Liver (tissue), 9 donors: ENCODE measurements around the gene TNFAIP8. TPM values are rescaled to one million over a fixed set of nuclear protein-coding genes. Genes with fewer than 3 reads are reported as not detected.

Source experiments
- DNase-seq: peaks from one replicate; pipeline ENCODE4 v3.0.0-alpha.2; 2017; ENCODE audit warnings: low spot score
- H3K27ac ChIP-seq, 2 donors: one replicate each; pipeline ENCODE4 v1.7.0; 2013; ENCODE audit warnings: inconsistent platforms in 2 of 2, low read length in 2 of 2, control low read depth in 1 of 2, low read depth in 1 of 2, mild to moderate bottlenecking in 1 of 2
- H3K27me3 ChIP-seq, 4 donors: one replicate each; pipeline versions ENCODE4 v1.6.1 to v1.7.0; 2013; ENCODE audit warnings: low read length in 3 of 4, inconsistent platforms in 1 of 4, mild to moderate bottlenecking in 1 of 4, moderate library complexity in 1 of 4; ENCODE audit not compliant: control insufficient read depth in 4 of 4, insufficient read depth in 4 of 4
- H3K36me3 ChIP-seq, 4 donors: one replicate each; pipeline versions ENCODE4 v1.6.1 to v1.7.0; 2013; ENCODE audit warnings: low read length in 3 of 4, mild to moderate bottlenecking in 3 of 4, low read depth in 1 of 4, moderate library complexity in 1 of 4; ENCODE audit not compliant: control insufficient read depth in 4 of 4, insufficient read depth in 3 of 4
- H3K4me1 ChIP-seq, 4 donors: one replicate each; pipeline versions ENCODE4 v1.6.1 to v1.7.0; 2013; ENCODE audit warnings: low read length in 3 of 4, mild to moderate bottlenecking in 3 of 4, moderate library complexity in 1 of 4; ENCODE audit not compliant: control insufficient read depth in 4 of 4, insufficient read depth in 4 of 4
- H3K4me3 ChIP-seq, 3 donors: one replicate each; pipeline versions ENCODE4 v1.6.1 to v1.7.0; 2013; ENCODE audit warnings: low read length in 3 of 3, control low read depth in 1 of 3, low read depth in 1 of 3, mild to moderate bottlenecking in 1 of 3
- H3K9ac ChIP-seq, 2 donors: one replicate each; pipeline ENCODE4 v1.7.0; 2013; ENCODE audit warnings: low read length in 2 of 2, mild to moderate bottlenecking in 2 of 2, moderate library complexity in 2 of 2, control low read depth in 1 of 2, low read depth in 1 of 2
- H3K9me3 ChIP-seq, 4 donors: one replicate each; pipeline versions ENCODE4 v1.6.1 to v1.7.0; 2013; ENCODE audit warnings: low read length in 3 of 4; ENCODE audit not compliant: control insufficient read depth in 4 of 4
- EGR1 ChIP-seq, 2 donors: IDR thresholded peaks; 2 replicates each; pipeline ENCODE4 v1.6.1; 2016 to 2018; ENCODE audit warnings: antibody characterized with exemption in 2 of 2, low read depth in 2 of 2
- FOXA2 ChIP-seq: IDR thresholded peaks from 2 replicates; pipeline ENCODE4 v1.6.1; 2016; ENCODE audit warnings: antibody characterized with exemption
- HNF4A ChIP-seq, 2 donors: conservative IDR thresholded peaks; 2 replicates each; pipeline ENCODE4 v1.6.1; 2016; ENCODE audit warnings: antibody characterized with exemption in 2 of 2, mild to moderate bottlenecking in 2 of 2
- HNF4G ChIP-seq: IDR thresholded peaks from 2 replicates; pipeline ENCODE4 v1.6.1; 2016; ENCODE audit warnings: antibody characterized with exemption
- JUND ChIP-seq, 2 donors: IDR thresholded peaks; 2 replicates each; pipeline ENCODE4 v1.6.1; 2016; ENCODE audit warnings: antibody characterized with exemption in 2 of 2
- NR2F2 ChIP-seq: IDR thresholded peaks from 2 replicates; pipeline ENCODE4 v1.6.1; 2016; ENCODE audit warnings: antibody characterized with exemption
- RAD21 ChIP-seq, 2 donors: IDR thresholded peaks; 2 replicates each; pipeline ENCODE4 v1.6.1; 2016; ENCODE audit warnings: antibody characterized with exemption in 2 of 2, mild to moderate bottlenecking in 2 of 2
- REST ChIP-seq: IDR thresholded peaks from 2 replicates; pipeline ENCODE4 v1.6.1; 2016; ENCODE audit warnings: antibody characterized with exemption, mild to moderate bottlenecking
- RXRA ChIP-seq, 2 donors: IDR thresholded peaks; 2 replicates each; pipeline ENCODE4 v1.6.1; 2017 to 2018; ENCODE audit warnings: antibody characterized with exemption in 2 of 2, mild to moderate bottlenecking in 1 of 2
- YY1 ChIP-seq: IDR thresholded peaks from 2 replicates; pipeline ENCODE4 v1.6.1; 2016; ENCODE audit warnings: antibody characterized with exemption, mild to moderate bottlenecking
- WGBS: extraction: QIAGEN DNeasy Blood & Tissue Kit; methylation state at CpG from one replicate; pipeline ENCODE4 v1.1.7; 2013; 5-methylcytosine and 5-hydroxymethylcytosine counted together
- polyA plus RNA-seq, 2 donors: library from polyadenylated mRNA; stranded (reverse) in 1 of 2; unstranded in 1 of 2; fragments of 200-250 nt in 1 of 2; fragments of >200 nt in 1 of 2; fragmentation: Nextera tagmentation in 1 of 2; extraction: Ambion mirVana in 1 of 2; gene quantifications; one replicate each; pipeline versions ENCODE4 v1.2.1 to v1.2.3, GENCODE V29; 2013 to 2015
- total RNA-seq, 2 donors: library from RNA; depleted of rRNA; stranded (reverse); fragments of >200 nt; gene quantifications; one replicate each; pipeline ENCODE4 v1.2.3, GENCODE V29; 2014
- TF ChIP-seq, protein P1 (sequence below): IDR thresholded peaks from 2 replicates; pipeline ENCODE4 v1.6.1; 2016; ENCODE audit warnings: antibody characterized with exemption
- TF ChIP-seq, protein P2 (sequence below): fragments of 150-350 bp; IDR thresholded peaks from 2 replicates; pipeline ENCODE4 v1.5.1; 2017; ENCODE audit warnings: improper control_type of control experiment, low read depth, low read length; ENCODE audit not compliant: missing input control
- TF ChIP-seq, protein P3 (sequence below): IDR thresholded peaks from 2 replicates; pipeline ENCODE4 v1.6.1; 2016; ENCODE audit warnings: antibody characterized with exemption
- donor health status: healthy.
- donor health status: healthy.
- donor health status: healthy.
- donor health status: healthy.
- donor health status: healthy.

TNFAIP8 gene
- total and polyA plus RNA-seq, 4 donors: 2.6 to 28.6 (median 4.4) TPM

DNA sequence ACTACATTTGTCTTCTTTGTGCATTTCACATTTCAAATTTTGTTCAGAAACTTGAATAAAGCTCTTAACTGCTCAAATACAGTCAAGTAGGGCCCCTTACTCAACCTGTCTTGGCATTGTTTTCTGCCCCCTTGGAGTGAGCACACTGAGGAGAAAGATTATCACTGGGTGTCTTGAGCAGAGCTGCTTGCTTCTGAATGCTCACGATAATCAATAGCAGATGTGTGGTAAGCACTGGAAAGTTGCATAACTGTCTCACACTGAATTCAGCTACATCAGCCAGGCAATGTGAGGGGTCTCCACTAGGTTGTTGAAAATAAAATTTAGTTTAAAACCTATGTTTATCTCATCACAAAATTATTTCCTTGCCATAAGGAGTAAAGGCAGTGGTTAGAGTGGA is 7.8 kb upstream of the TNFAIP8 start:
- no peak overlapping the region for H3K9ac ChIP-seq
- no peak for DNase-seq
- no peaks in the 10 kb centered on the region for H3K36me3 ChIP-seq
- H3K4me1 ChIP-seq: no peaks in the 10 kb centered on the region
- H3K4me3 ChIP-seq: no peak overlapping the region
- H3K27ac ChIP-seq: no peak overlapping the region
- no peaks in the 10 kb centered on the region for H3K9me3 ChIP-seq
- TF ChIP-seq JUND (IDR thresholded peaks at IDR 0.05) (no peak), HNF4G (no peak), RAD21 (IDR thresholded peaks at IDR 0.05) (no peak), HNF4A (conservative IDR thresholded peaks at IDR 0.05) (no peak), RXRA (IDR thresholded peaks at IDR 0.05) (no peak), YY1 (no peak), REST (no peak), NR2F2 (no peak)
- TF ChIP-seq, protein P1, sequence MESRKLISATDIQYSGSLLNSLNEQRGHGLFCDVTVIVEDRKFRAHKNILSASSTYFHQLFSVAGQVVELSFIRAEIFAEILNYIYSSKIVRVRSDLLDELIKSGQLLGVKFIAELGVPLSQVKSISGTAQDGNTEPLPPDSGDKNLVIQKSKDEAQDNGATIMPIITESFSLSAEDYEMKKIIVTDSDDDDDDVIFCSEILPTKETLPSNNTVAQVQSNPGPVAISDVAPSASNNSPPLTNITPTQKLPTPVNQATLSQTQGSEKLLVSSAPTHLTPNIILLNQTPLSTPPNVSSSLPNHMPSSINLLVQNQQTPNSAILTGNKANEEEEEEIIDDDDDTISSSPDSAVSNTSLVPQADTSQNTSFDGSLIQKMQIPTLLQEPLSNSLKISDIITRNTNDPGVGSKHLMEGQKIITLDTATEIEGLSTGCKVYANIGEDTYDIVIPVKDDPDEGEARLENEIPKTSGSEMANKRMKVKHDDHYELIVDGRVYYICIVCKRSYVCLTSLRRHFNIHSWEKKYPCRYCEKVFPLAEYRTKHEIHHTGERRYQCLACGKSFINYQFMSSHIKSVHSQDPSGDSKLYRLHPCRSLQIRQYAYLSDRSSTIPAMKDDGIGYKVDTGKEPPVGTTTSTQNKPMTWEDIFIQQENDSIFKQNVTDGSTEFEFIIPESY: no peak
- TF ChIP-seq, protein P2, sequence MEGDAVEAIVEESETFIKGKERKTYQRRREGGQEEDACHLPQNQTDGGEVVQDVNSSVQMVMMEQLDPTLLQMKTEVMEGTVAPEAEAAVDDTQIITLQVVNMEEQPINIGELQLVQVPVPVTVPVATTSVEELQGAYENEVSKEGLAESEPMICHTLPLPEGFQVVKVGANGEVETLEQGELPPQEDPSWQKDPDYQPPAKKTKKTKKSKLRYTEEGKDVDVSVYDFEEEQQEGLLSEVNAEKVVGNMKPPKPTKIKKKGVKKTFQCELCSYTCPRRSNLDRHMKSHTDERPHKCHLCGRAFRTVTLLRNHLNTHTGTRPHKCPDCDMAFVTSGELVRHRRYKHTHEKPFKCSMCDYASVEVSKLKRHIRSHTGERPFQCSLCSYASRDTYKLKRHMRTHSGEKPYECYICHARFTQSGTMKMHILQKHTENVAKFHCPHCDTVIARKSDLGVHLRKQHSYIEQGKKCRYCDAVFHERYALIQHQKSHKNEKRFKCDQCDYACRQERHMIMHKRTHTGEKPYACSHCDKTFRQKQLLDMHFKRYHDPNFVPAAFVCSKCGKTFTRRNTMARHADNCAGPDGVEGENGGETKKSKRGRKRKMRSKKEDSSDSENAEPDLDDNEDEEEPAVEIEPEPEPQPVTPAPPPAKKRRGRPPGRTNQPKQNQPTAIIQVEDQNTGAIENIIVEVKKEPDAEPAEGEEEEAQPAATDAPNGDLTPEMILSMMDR: no peak
- TF ChIP-seq, protein P3, sequence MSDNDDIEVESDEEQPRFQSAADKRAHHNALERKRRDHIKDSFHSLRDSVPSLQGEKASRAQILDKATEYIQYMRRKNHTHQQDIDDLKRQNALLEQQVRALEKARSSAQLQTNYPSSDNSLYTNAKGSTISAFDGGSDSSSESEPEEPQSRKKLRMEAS: no peak
- no peaks in the 10 kb centered on the region for H3K27me3 ChIP-seq
- WGBS: 95% methylated on average over 1 of the region's 1 CpG

DNA sequence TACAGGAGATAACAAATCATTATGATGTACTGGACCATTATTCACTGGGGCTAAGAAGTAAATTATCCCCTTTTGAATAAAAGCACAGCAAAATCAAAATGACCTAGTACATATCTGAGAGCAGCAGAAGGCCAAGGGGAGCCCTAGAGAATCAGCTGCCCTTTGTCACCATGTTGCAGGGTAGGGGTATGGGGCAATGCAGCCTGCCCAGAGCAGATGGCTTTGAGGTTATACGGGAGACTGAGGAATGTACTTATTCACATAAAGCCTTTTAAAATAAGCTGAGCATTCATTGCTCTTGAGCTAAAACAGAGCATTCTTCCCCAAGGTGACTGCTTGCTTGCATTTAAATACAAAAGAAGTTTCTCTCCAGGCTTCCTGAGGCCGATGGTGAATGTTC is 2.6 kb upstream of the TNFAIP8 start:
- peaks cover 0 to 5% (median 1%) of the 10 kb centered on the region in 4 donors for H3K4me1 ChIP-seq
- 84% methylated on average over 2 of the region's 2 CpGs for WGBS
- no peak overlapping the region for H3K4me3 ChIP-seq
- DNase-seq: no peak
- H3K36me3 ChIP-seq: no peaks in the 10 kb centered on the region
- no peak for TF ChIP-seq NR2F2
- TF ChIP-seq EGR1 (IDR thresholded peaks at IDR 0.05; ENCODE audit: low read depth in 2 of 2): no peak
- no peak for TF ChIP-seq REST
- TF ChIP-seq, protein P3: no peak
- no peak for TF ChIP-seq FOXA2
- no peak for TF ChIP-seq HNF4A (conservative IDR thresholded peaks at IDR 0.05)
- TF ChIP-seq YY1: no peak
- no peak overlapping the region for H3K9ac ChIP-seq
- no peaks in the 10 kb centered on the region for H3K27me3 ChIP-seq
- no peaks in the 10 kb centered on the region for H3K9me3 ChIP-seq
- H3K27ac ChIP-seq: no peak overlapping the region
